PC-3 (cell line): Measurements from ENCODE around the gene ID1.
"Not testable (repeated sequence)": the region's sequence is repeated elsewhere in the genome, so short reads cannot be mapped to it uniquely, and the experiment has no call there.

Source experiments
- EZH2 ChIP-seq: fragments of 300-600 bp; sonication (generic); IDR thresholded peaks from one replicate; pipeline ENCODE4 v1.6.1; 2017; ENCODE audit warnings: antibody characterized with exemption, mild to moderate bottlenecking, low read length; ENCODE audit not compliant: unreplicated experiment
- TF ChIP-seq, protein P1 (sequence below): fragments of 300-600 bp; sonication (generic); conservative IDR thresholded peaks from 2 replicates; pipeline ENCODE4 v1.5.1; 2017; ENCODE audit warnings: antibody characterized with exemption, low read depth, mild to moderate bottlenecking, low read length

DNA sequence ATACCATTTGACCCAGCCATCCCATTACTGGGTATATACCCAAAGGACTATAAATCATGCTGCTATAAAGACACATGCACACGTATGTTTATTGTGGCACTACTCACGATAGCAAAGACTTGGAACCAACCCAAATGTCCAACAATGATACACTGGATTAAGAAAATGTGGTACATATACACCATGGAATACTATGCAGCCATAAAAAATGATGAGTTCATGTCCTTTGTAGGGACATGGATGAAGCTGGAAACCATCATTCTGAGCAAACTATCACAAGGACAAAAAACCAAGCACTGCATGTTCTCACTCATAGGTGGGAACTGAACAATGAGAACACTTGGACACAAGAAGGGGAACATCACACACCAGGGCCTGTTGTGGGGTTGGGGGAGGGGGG, 23.0 kb downstream of the ID1 start:
- not testable (repeated sequence) for TF ChIP-seq EZH2
- TF ChIP-seq, protein P1, sequence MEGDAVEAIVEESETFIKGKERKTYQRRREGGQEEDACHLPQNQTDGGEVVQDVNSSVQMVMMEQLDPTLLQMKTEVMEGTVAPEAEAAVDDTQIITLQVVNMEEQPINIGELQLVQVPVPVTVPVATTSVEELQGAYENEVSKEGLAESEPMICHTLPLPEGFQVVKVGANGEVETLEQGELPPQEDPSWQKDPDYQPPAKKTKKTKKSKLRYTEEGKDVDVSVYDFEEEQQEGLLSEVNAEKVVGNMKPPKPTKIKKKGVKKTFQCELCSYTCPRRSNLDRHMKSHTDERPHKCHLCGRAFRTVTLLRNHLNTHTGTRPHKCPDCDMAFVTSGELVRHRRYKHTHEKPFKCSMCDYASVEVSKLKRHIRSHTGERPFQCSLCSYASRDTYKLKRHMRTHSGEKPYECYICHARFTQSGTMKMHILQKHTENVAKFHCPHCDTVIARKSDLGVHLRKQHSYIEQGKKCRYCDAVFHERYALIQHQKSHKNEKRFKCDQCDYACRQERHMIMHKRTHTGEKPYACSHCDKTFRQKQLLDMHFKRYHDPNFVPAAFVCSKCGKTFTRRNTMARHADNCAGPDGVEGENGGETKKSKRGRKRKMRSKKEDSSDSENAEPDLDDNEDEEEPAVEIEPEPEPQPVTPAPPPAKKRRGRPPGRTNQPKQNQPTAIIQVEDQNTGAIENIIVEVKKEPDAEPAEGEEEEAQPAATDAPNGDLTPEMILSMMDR: not testable (repeated sequence)
